ENCODE results near the gene ST7L.

ST7L gene

GRCh38 chr1:112515311-112516009 lies 103.5 kb downstream of the ST7L start:
- no peak for DNase-seq (ENCODE audit: low read depth)

- no peak for DNase-seq (ENCODE audit: low read depth)
Measured at GRCh38 chr1:112514901-112515300, 104.0 kb downstream of the ST7L start.

- no peak for DNase-seq (ENCODE audit: low read depth)
Measured at GRCh38 chr1:112513112-112513870, 105.7 kb downstream of the ST7L start.

GRCh38 chr1:112511897-112512296 lies 107.0 kb downstream of the ST7L start:
- no peak for DNase-seq (ENCODE audit: low read depth)

DNA sequence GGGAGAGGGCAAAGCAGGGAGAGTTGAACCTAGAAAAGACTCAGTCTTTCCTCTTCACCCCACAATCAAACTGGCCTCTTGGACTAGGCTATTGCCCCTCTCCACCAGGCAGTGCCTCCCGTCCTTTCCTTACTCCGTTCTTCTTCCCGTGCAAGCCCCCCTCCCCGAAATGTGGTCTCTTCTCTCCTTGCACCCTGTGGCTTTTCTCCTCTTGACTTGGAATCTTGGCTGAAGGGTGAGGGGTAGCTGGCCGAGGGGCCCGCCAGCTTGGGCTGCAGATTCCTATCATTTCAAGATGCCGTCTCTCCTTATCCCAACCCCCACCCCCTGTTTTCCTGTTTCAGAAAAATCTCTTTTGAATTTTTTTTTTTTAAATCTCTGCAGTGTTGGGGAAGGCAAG lies 108.6 kb downstream of the ST7L start:
- no peak for DNase-seq (ENCODE audit: low read depth)

GRCh38 chr1:112509660-112510178 lies 109.2 kb downstream of the ST7L start:
- no peak for DNase-seq (ENCODE audit: low read depth)

DNA sequence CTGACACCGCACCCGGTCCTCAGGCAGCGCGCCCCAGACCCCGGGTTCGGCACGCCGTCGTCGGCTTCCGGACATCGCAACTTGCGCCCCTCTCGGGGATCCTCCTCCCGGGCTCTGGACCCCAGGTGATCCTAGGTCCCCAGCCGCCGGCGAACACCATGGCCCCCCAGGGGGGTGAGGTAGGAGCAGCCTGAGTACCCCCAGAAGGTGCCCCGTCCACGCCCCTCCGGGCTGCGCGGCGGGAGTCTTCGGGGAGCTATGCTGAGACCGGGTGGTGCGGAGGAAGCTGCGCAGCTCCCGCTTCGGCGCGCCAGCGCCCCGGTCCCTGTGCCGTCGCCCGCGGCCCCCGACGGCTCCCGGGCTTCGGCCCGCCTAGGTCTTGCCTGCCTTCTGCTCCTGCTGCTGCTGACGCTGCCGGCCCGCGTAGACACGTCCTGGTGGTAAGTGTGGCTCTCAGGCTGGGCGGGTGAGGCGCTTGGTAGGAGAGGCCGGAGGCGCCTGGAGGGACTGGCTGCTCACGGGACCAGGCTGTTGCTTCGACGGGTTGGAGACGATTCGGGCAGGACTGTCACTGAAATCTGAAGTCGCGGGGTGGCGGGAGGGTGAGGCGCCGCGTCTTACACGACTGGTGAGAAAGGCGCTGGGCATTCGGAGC lies 109.8 kb downstream of the ST7L start:
- no peak for DNase-seq (ENCODE audit: low read depth)

GRCh38 chr1:112508278-112509004 lies 110.5 kb downstream of the ST7L start, which contains the start of gene WNT2B:
WNT2B (plus strand) TSS chr1:112508965; CDS start chr1:112509263, 298 bp downstream.
- DNase-seq (ENCODE audit: low read depth), result peak; percentile 17

DNA sequence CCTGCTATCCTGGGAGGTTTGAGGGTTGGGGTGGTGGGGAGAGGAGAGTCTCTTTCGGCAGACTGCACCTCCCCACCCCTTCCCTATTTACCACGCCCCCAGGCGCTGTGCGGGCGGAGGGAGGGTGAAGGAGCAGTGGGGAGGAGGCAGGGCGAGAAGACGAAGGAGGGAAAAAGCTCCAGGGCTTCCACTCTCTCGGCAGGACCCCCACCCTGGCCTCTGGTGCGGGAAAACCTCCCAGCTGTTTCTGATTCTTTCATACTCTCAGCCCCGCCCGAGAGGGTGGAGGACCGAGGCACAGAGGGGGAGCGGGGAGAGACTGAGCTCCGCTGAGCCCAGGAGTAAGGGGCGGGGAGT lies 111.0 kb downstream of the ST7L start:
- DNase-seq (ENCODE audit: low read depth), result no peak

- DNase-seq (ENCODE audit: low read depth), result no peak
Measured at GRCh38 chr1:112507336-112507735, 111.6 kb downstream of the ST7L start.

GRCh38 chr1:112506731-112507130 lies 112.2 kb downstream of the ST7L start:
- no peak for DNase-seq (ENCODE audit: low read depth)

DNA sequence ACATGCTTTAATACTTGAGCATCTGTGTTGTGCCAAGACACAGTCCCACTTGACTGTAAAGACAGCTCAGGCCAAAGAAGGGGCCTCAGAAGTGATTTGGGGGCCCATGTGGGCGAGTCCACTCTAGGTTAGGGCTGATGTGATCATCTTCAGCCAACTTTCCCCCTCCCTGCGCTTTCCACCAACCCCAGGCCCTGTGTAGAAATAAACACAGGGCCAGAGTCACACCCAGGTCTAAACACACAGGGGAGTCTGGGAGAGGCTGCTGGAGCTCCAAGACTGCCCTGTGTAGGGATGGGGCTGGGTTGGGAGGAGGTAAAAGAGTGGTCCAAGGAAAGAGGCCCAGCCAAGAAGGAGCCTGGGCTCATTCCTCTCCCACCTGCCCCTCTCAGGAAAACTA lies 112.6 kb downstream of the ST7L start:
- DNase-seq (ENCODE audit: low read depth), result no peak

GRCh38 chr1:112505878-112506277 lies 113.1 kb downstream of the ST7L start:
- no peak for DNase-seq (ENCODE audit: low read depth)

DNA sequence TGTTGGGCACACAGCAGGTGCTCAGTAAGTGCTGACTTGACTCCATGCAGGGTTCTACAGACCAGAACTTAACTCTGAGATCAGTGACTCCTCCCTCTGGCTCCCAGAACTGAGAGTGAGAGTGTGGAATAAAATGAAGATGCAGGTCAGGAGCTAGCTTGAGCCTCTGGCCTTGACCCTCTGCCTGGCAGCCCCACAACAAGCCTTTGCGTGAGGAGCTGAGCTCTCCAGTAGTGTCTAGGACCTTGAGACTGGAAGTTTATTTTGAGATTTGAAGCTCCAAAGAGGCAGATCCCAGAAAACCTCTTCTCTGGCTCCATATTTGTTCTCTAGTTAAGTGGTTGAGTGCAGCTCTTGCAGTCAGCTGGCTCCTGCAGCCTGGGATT lies 113.5 kb downstream of the ST7L start:
- DNase-seq (ENCODE audit: low read depth), result no peak

- no peak for DNase-seq (ENCODE audit: low read depth)
Measured at GRCh38 chr1:112504661-112505399, 114.1 kb downstream of the ST7L start.

DNA sequence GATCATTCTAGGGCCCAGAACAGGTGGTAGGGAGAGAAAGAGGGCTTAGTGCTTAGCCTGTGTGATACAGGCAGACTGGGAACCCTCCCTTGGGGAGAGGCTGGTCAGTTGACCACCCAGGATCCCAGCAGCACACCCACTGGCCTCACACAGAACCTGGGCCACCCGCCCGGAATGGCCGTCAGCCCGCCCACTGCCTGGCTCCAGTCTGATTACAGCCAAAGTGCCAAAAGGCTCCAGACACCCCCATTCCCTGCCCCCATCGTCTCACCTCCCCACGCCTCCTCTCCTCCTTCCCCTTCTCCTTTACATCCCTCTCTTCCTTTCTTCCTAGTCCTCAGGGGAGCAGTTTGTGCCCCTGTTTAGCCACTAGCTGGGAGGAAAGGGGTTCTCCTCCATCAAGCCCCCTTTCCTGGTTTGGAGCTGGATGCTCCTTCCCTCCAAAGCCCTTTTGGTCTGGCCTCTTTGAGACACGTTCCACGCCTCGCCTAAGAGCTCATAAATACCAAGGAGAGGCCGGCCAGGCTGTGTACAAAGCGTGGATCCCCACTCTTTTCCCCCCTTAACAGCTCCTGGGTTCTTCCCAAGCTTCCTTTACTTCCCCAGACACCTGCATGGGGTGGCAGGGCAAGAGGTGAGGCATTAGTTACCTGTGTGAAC lies 114.8 kb downstream of the ST7L start:
- no peak for DNase-seq (ENCODE audit: low read depth)

DNA sequence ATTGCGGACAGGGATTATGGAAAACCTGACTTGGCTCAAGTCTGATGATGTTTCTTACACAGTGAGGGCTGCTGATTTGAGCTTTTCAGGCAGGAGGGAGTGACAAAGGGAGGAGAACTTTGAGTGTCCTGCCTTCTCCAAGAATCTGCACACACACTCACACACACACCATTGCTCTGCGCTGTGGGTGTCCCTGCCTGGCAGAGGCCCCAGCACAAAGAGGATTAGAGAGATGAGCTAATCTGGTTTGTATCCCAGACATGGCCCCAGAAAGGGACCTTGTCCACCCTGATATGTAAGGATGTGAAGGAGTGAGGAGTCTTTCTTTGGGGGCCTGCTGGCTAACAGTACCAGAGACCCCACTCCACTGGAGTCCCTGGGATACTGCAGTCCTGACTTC lies 116.1 kb downstream of the ST7L start:
- no peak for DNase-seq (ENCODE audit: low read depth)

DNA sequence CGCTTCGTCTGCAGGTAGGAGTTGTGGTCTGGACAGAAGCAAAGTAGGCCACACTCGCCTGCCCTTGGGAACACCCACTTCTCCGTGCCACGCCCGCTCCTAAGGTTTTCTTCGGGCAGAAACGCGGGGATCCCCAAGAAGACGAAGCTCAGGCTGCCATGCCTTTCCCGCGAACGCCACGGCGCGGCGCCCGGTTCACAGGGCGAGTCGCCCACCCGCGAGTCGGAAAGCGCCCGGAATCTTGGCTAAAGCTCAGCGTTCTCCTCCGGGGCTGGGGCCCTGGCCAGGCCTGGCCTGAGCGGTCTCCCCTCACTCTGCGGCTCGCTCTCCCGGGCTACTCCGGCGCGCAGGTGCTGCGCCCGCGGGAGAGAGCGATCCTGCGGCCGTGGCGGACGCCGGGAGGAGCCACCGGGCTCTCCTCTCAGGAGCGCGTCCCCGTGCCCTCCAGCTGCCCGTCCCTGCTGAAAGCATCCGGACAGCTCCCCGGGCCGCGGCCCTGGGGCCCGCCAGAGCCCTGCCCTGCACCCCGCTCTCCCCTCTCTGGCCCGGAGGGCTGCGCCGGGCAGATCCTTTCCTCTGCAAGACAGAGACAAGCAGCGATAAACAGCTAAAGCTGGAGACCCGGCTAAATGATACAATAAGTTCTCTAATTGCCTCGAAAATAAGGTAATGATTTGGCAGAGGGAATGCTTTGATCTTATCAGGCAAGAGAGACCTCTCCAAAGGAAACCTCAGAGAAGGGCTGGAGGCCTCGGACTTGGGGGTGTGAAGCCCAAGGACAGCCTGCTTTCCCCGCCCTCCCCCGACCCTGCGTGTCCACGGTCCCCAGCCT lies 116.9 kb downstream of the ST7L start:
- DNase-seq (ENCODE audit: low read depth), result peak; percentile 39

DNA sequence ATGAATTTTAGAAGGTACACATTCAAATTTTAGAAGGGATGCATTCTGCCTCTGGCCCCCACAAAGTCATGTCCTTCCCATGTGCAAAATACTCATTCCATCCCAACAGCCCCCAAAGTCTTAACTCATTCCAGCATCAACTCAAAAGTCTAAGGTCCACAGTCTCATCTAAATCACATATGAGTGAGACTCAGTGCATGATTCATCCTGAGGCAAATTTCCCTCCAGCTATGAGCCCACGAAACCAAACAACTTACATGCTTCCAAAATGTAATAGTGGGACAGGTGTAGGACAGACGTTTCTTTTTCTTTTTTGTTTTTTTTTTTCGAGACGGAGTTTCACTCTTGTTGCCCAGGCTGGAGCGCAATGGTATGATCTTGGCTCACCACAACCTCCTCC lies 122.7 kb downstream of the ST7L start:
- no peak for DNase-seq (ENCODE audit: low read depth)

- no peak for DNase-seq (ENCODE audit: low read depth)
Measured at GRCh38 chr1:112493351-112493750, 125.6 kb downstream of the ST7L start.

Data from stimulated activated CD8-positive, alpha-beta memory T cell treated with anti-CD3 and anti-CD28 coated beads, Interleukin-4, amount 100 ng/mL, for 24 hours (primary cell).